Measurements from ENCODE around the gene SCYGR2.
"Not testable (repeated sequence)": the region's sequence is repeated elsewhere in the genome, so short reads cannot be mapped to it uniquely, and the experiment has no call there.

The SCYGR2 gene, protein sequence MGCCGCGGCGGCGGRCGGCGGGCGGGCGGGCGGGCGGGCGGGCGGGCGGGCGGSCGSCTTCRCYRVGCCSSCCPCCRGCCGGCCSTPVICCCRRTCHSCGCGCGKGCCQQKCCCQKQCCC

GRCh38 chr2:227598835-227599503, at the start of gene SCYGR2:
Gene SCYGR2, plus strand, starts transcription at chr2:227598893. Its CDS starts 0 bp downstream, at chr2:227598893.
- not testable (repeated sequence) for DNase-seq

DNA sequence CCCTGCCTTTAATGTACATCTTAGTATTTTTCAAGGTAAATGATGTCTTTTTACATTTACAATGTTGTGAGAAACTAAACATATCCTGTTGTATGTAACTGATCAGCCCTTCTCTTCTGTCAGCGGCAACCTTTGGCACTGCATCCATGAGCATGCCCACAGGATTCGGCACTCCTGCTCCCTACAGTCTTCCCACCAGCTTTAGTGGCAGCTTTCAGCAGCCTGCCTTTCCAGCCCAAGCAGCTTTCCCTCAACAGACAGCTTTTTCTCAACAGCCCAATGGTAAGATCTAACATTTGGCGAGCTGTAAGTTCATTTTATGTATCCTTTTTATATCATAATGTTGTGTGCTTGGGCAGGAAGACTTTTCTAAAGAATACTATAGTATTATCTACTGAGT, 46.9 kb upstream of the SCYGR2 start:
- no peak for DNase-seq

- DNase-seq: no peak
Observed at GRCh38 chr2:227562581-227562980, 36.1 kb upstream of the SCYGR2 start.

GRCh38 chr2:227565080-227565479, 33.6 kb upstream of the SCYGR2 start:
- DNase-seq: no peak

GRCh38 chr2:227566012-227566411, 32.7 kb upstream of the SCYGR2 start:
- DNase-seq: no peak

DNA sequence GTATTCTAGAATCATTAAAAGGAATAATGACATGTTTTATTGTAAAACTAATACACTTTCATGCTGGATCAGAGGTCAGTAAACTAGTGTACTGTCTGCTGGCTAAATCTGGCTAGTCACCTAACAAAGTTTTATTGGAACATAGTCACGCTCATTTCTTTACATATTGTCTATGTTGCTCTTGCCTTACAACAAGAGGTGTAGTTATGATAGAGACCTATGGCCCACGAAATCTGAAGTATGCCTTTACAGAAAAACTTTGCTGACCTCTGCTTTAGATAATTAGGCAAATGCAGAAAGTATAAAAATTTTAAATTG, 29.9 kb upstream of the SCYGR2 start:
- DNase-seq: no peak

DNA sequence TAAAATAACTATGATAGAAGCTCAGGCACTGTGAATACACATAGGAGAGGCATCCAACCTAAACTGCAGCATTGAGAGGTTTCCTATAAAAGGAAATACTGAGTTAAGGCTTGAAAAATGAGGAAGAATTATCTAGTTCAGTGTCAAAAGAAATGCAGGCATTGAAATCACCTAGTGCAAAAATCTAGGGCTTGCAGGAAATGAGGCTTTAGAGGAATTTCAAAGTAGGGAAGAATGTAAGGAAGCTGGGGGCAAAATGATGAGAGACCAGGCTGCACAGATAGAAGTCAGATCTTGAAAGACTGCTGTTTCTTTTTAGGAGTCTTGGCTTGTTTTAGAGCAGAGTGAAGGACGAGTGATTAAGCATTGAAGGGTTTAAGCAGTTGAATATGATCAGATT, 28.1 kb upstream of the SCYGR2 start:
- no peak for DNase-seq

- DNase-seq: no peak
Observed at GRCh38 chr2:227576110-227576509, 22.6 kb upstream of the SCYGR2 start.

- no peak for DNase-seq
Observed at GRCh38 chr2:227576812-227577211, 21.9 kb upstream of the SCYGR2 start.

- no peak for DNase-seq
Observed at GRCh38 chr2:227577555-227577954, 21.1 kb upstream of the SCYGR2 start.

- no peak for DNase-seq
Observed at GRCh38 chr2:227578642-227579041, 20.1 kb upstream of the SCYGR2 start.

DNA sequence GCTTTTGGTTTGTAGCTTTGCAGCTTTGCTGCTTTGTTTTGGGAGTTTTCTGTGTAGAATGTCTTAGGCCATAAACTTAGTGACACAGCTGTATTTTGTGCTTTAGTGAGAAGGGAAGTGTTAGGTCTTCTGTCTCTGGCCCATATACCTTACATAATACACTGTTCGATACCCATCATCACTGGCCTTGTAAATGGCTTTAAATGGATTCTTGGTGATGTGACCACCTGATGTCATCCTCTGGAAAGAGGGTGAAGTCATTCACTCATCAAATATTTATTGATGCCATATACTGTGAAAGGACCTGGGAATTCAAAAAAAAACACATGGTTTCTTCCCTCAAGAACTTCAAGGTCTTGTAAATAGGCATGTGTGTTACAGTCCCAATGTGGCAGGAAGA, 18.9 kb upstream of the SCYGR2 start:
- no peak for DNase-seq

GRCh38 chr2:227582369-227582768, 16.3 kb upstream of the SCYGR2 start:
- no peak for DNase-seq

DNA sequence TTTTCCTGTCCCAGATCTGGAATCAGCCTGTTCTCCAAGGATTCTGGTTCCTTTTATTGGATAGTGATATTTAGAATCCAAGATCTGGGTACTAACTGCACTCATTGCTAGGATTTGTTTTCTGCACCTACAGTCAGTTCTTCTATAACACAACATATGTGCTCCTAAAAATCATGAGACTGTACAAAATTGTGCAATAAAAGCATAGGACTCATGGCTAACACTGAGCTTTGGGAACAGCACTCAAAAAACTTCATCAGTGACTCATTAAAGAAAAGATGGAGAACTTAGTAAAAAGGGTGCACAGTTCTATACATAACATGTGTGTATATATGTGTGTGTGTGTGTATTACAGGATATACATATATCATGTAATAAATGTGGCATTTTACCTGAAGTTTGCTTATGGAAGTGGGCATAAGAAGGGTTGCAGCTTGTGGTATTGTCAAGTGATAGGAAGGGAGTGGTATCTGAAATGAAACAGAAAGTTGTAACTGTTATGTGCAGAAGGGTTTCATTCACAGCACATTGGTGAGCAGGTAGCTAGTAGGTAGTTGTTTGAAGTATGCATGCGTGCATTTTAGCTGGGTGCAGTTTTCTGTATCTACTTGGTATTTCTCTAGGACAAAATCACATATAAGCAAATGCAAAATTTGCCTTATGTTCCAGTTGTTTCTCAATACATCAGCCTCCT, 5.9 kb upstream of the SCYGR2 start:
- no peak for DNase-seq

GRCh38 chr2:227595797-227596196, 2.9 kb upstream of the SCYGR2 start:
- DNase-seq: no peak

DNA sequence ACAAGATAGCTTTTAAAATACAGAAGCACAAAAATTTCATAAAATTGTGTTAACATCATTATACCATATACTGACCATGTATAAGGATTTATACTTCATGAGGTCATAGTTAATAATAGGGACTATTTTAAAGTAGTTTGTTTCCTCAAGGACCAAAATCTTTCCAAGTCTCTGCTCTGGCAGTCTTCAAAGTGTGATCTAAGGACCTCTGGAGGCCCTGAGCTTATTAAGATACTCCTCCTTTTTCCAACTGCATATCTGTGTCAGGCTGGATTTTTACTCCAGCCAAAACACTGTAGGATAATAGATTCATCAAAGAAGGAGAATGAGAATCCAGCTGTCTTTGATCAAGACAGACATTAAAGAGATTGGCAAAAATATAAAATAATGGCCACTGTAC, 1.7 kb upstream of the SCYGR2 start:
- no peak for DNase-seq

DNA sequence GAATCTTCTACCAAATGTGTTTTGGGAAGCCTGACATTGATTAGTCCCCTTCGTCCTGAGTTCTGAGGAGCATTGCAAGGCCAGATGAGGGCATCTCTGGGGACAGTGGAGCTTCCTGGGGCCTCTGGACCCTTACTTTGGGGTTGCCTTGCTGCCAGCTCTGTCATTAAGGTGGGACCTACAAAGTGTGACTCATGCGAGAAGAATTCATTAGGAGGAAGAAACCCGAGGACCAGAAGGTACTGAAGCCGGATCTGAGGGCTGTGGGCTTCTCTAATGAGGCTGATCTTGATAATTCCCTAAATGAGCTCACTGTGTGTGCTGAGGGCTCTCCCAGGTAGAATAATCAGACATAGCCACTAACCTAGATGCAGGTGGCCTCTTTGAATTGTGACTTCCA, 695 bp upstream of the SCYGR2 start:
- no peak for DNase-seq

GRCh38 chr2:227602358-227602757, 3.7 kb downstream of the SCYGR2 start:
- DNase-seq: no peak

GRCh38 chr2:227606476-227606875, 7.8 kb downstream of the SCYGR2 start:
- DNase-seq: no peak

DNA sequence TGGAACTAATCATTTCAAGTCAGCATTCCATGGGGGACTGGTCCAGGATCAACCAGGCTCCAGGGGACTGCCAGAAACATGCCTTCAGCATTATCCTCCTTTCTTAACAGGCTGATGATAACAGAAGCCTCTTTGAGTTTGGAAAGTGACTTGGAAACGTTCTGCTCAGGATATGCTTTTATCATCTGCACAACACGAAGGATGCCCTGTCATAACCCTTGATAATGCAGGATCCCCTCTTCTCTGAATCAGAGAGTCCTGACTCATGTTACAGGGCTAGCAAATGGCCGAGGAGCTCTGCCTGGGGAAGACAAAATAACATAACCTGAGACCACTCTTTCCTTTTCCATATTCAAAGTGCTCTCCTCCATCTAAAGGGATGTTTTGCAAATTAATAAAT, 9.2 kb downstream of the SCYGR2 start:
- no peak for DNase-seq

- DNase-seq: no peak
Observed at GRCh38 chr2:227608561-227609338, 10.1 kb downstream of the SCYGR2 start.

GRCh38 chr2:227610123-227610522, 11.4 kb downstream of the SCYGR2 start:
- DNase-seq: no peak

- no peak for DNase-seq
Observed at GRCh38 chr2:227612546-227613271, 14.0 kb downstream of the SCYGR2 start.

Measured in NK-92 treated with Interleukin-12 subunit alpha and Interleukin-12 subunit beta, amount 100 ng/mL, for 24 hours (cell line).